Activated CD4-positive, alpha-beta T cell treated with anti-CD3 and anti-CD28 coated beads, Interleukin-2, amount 50 U/mL, for 24 hours (primary cell): Measurements from ENCODE around the gene SPTB.

ENCODE experiments used
- DNase-seq, 2 donors: peaks; one replicate each; pipeline ENCODE4 v3.0.0-alpha.2; 2020; ENCODE audit warnings: low read depth in 1 of 2, low spot score in 1 of 2

Gene SPTB

DNA sequence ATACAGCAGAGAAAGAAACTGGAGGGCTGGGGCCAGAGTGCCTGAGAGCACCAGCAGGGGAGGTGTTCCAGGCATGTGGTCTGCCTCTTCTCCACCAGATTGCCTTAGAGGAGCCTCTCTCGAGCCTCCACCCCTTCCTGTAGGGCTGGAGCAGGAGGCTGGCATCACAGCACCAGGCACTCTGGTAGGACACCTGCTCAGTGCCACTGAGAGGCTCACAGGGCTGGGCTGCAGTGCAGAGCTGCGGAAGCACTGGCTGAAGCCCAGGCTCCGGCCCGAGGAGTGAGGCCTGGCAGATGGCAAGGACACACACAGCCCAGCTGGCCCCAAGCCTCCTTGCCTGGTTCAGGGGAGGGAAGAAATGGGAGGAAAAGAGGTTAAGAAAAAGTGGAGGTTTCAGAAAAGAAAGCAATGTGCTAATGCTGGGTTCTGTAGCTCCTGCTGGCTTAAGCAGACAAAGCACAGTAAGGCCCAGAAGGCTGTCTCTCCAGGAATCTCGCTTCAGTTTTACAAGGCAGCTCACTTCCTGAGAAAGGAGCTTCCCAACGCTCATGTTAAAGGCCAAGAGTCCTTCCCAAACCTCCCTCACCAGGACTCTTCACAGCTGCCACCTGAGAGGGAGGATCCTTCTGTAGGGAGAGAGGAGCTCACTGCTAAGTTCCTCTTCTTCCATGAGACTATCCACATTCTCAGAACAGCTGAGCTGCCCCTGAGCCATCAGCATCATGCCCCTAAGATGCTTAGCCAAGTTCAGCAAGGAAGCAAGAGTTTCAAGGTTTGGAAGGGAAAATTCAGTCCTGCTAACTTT lies 23.8 kb downstream of the SPTB start:
- no peak for DNase-seq

DNA sequence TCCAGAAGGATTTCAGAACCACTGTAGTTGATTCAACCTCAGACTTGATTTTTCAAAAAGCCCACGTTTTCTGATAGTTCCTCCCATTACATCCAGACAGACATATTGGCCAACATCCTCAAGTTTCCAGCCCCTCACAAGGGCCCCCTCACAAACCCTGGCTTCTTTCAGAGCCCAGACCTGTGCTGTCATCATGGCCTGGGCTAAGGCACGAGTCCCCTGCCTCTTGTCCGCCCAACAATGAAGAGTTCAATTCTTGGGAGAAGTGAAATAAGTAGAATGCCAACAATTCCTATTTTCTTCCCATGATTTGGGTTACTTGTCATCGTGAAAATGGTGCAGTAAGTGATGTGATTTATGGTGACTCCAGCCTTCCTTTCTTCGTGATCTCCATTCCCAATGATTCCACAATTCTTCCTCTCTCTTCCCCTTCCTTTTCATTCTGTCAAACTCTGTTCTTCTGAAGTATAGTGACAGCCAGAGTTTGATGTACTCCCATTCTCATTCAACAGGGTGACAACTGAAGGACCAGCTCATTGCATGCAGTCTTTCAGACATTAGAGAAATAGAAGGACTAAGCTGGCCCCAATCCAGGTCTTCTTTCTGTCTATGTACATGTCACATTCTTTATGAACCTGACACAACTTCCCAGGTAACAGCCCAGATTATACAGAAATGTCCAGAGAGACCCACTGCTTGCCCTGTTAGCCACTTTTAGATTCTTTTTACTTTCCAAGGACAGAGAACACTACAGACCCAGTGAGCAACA lies 29.2 kb downstream of the SPTB start:
- no peak for DNase-seq

DNA sequence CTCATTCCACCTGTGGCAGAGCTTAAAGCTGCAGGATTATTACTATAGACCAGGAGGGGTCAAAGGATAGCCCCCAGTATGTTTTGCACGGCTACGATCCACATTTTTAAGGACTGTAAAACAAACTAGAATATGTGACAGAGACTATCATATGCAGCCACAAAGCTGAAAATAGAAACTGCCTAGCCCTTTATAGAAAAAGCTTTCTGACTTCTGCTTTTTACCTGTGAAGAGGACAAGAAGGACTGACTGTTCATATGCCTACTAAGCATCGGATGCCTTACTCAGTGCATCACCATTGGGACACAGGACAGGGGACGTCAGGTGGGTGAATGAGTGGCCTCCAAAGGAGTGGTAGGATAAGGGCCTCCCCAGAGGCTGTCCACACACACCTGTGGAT lies 29.8 kb downstream of the SPTB start:
- no peak for DNase-seq

DNA sequence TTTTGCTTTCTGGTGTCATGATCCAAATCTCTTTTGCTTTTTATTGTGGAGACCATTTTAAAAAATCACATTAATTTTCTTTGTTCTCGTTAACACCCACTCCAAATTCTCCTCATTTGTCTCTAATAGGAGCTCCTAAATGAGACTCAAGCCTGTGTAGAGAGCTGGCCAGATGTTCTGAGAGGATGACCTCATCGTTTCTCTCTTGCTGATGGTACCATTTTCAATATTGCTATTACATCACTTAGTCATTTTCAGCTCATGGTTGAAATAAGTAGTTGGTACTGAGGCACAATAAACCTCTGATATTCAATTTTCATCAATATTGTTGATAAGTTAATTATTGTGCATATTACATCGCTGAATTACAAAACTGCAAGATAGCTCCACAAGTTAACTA lies 31.5 kb downstream of the SPTB start:
- DNase-seq, result no peak

DNA sequence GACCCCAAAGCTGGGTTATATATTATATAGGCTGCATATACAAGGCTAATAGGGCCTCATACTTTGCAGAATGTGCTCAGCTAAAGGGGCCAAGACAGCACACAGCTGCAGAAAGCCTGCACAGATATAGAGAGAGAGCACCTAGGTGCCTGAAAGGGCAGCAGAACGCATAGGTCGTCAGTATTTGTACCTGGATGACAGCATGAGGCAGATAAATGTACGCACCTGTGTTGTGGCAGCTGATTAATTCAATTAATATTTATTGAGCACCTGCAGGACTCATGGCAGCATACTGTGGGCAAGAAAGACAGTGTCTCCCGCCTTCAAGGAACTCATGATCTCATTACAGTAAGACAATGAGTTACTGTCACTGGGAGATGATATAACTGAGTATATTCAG lies 33.4 kb downstream of the SPTB start:
- no peak for DNase-seq

DNA sequence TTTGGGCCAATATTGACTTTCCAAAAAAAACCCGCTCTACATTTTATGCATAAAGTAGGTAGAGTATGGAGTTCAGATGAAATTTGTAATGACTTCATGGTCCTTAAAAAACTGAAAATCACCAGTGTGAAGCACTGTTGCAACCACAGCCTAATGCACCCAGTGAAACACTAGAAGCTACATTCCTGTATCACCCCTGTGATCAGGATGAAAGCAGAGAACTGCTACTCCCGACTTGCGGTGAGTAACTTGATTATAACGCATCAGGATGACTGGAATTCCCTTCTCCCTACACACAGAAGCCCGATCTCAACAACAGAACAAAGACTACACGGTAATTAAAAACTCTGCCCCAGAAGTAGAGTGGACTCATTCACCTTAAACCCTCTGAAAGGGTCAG lies 33.8 kb downstream of the SPTB start:
- no peak for DNase-seq

DNA sequence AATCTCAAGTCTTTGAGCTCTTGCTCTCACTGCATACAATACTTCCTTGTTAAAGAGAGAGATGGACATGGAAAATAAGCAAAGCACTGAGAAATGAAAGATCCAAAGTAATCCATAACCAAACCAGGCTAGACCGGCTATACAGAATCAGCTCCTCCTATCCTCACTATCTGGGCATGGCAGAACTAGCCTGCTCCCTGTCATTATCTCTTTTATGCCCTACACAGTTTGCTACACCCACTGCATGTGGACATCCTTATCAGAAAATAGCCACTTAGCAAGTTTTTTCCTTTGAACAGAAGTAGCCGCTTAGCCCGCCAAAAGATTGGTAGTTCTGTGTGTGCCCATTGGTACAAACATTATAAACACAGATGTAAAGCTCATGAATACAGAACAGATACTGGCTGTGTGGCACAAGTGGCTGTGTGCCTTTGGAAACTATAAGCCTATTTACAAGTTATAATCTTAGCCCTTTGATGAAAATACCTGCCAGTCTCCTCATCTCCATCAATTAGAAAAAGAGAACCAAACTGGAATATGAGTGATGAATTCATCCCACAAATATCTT lies 34.7 kb downstream of the SPTB start:
- no peak for DNase-seq

DNA sequence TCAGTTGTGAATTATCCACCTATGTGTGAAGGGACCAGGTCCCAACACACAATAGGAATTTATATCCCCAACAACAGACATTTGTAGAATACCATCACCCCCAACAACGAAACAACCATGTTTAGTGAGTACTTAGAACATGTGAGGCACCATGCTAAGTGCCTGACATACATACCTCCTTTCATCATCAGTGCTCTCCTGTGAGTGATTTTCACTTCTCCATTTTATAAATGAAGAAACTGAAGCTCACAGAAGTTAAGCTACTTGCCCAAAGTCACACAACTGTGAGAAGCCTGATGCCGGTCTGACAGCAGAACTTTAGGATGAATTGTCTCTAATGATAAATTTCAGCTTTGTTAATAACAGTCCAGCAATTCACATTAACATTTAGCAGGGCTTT lies 35.4 kb downstream of the SPTB start:
- no peak for DNase-seq

DNA sequence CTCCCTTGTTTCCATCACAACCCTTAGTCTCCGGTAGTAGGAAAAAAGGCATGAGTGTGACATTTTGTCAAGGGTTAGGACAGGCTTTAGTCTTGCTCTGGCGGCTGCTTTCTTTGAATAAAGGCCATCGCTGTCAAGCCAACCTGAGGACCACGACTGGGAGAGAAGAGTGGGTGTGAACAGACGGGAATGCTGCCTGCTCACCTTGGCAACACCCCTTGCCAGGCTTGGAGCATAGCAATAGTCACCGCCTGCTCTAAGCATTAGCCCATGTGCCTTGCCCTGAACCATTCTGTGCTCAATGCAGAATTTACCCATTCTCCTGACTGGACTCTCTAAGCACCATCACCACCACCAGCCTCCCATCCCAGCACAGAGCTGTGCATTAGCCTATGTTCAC lies 36.2 kb downstream of the SPTB start:
- DNase-seq, result no peak

DNA sequence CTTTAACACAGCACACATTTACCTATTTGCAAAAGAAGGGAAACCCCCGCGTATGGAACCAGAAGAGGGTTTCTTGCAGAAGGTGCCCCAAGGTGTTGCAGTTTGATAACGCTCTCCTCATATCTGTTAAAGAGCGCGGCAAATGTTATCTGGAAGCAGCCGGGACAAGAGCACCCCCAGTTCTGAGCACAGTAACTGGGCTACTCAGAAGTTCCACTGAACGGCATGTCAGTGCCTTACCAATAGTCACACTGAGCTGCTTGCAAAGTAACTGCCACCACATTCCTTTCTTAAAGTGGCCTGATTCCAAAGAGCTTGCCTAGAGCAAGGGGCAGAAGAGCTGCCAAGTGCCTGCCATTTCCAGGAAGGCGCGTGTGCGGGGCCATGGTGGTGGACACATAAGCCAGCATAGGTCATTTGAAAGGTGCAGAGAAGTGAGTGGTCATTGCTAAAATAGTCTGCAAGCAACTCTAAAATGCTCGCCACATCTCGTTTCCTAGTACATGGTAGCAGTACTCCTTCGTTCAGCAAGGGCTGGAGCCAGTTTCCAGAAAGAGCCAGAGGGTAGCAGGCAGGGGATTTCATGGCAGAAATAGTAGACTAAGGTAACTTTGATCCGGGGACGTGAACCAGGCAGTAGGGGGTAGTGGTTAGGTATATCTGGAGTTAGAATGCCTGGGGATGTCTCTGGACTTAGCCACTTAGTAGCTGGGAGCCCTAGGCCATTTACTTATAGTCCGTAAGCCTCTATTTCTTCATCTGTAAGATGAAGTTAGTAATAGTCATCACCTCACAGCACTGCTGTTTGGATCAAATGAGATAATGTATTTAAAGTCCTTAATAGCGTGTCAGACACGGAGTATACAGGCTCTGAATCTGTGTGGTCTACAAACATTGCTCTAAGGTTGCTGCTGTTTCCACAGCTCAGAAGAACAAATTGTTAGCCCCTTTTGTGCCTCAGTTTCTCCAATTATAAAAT lies 37.6 kb downstream of the SPTB start:
- DNase-seq, result no peak

DNA sequence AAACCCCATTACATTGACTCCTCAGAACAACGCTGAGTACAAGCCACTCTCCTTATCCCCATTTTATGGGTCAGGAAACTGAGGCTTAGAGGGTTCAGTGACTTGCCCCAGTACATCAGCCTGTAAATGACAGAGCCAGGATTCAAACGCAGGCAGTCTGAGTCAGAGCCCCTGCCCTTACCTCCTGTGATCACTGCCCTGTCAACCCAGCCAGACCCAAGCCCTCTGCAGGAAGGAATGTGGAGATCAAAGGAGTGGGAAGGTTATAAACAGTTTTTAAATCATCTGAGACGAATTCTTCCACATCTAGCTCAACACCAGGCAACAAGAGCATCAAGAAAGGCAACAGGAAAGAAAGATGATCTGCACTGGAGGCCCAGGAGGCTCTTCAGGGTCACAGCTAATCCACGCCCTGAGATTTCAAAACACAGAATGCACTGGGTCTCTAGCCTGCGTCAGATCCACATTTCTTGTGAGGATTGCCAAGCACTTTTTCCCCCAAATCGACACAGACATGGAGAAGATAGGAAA lies 38.5 kb downstream of the SPTB start:
- no peak for DNase-seq

DNA sequence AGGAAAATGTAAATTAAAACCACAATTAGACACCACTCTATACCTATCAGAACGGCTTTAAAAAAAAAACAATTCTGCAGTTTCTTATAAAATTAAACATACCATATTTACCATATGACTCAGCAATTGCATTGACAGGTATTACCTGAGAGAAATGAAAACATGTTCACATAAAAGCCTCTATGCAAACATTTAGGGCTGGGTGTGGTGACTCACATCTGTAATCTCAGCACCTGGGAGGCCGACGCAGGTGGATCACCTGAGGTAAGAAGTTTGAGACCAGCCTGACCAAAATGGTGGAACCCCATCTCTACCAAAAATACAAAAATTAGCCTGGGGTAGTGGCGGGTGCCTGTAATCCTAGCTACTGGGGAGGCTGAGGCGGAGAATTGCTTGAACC lies 41.1 kb downstream of the SPTB start:
- no peak for DNase-seq

DNA sequence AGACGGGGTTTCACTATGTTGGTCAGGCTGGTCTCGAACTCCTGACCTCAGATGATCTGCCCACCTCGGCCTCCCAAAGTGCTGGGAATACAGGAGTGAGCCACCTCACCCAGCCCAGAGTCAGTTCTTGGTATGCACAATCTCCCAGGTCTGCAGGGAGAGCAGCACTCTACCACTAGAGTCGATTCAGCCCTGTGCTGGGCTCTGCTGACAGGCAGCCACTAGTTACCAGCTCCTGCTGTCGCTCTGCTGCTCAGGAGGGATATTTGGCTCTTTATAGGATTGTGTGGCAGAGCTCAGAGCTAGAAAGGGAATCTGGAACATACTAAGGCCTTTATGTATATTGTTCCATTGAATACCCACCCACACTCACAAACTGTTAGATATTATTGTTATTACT lies 44.3 kb downstream of the SPTB start:
- DNase-seq, result no peak

DNA sequence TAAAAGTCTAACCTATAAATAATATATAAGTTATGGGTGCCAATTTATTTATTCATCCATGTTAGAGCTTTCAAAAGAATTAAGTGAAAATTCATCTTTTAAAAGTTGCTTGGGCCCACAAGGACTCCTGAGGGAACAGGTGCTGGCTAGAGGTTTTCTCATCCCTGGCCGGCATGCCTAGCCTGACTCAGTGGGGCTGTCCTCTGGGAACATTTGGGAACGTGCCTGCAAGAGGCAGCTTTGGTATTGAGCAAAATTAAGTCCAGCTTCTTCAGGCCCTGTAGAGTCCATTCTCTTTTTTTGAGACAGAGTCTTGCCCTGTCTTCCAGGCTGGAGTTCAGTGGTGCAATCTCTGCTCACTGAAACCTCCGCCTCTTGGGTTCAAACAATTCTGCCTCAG lies 44.7 kb downstream of the SPTB start:
- DNase-seq, result no peak

DNA sequence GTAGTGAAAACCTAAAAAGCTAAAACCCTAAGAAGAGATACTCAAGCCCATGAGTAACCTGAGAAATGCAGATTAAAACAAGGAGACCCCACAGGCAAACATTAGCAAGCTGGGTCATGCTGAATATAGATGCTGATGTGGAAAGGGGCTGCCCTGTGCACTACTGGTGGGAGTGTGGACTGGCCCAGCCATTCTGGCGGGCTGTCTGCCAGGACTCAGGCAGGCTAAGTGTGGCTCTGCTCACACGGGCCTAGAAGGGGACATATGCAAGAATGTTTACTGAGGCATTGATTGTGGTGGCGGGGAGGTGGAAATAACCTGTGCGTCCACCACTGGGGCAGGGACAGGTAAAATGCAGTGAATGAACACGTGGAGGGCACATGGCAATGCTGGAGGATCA lies 48.3 kb downstream of the SPTB start:
- no peak for DNase-seq

DNA sequence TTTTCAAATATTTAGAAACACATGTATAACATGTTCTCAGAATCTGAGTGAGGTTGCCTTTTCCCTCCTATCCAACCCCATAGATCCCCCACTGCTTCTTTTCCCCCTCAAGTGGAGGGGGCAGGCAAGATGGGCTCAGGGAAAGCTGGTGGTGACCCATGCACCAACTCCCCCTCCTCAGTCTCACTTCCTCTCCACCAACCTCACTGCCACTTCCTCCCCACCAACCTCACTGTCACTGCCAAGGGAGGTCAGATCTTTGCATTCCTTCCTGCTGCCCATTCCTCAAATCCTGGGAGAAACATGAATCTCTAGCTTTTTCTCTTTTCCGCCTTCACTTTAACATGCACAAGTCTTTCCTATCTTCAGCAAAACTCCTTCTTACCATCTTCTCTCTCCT lies 48.7 kb downstream of the SPTB start:
- DNase-seq, result no peak

DNA sequence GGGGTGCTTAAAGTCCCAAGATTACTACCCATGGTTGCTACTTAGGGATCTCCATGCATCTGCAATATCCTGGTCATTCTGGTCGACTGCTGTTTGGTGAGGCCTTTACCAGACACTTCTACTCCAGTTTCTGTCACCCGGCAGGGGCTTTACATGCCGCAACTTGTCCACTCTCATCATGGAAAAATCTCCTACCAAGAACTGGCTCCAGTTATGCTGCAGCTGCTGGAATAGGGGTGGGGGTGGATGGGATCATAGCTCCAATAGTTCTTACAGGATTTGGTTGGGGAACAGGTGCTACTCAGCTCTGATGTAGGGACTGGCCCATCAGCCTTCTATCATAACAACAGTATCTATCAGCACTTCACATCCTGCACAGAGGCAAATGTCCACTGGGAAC lies 51.6 kb downstream of the SPTB start:
- no peak for DNase-seq

DNA sequence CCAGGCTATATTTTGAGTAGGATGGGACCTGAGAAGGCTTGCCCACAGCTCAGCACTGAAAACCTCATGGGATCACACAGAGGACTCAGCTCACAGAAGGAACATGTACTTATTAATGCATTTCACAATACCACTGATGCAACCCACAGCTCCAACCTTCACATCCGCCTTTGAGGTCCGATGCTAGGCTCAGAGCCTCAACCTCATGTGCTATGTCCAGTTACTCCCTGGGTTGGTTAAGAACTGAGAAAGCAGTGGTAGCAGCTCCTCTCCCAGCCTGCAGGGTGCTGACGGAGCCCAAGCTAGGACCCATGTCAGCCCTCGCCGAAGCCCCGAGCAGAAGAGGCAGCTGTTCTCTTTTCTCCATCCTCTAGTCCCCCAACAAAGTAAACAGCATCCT lies 52.9 kb downstream of the SPTB start:
- no peak for DNase-seq

DNA sequence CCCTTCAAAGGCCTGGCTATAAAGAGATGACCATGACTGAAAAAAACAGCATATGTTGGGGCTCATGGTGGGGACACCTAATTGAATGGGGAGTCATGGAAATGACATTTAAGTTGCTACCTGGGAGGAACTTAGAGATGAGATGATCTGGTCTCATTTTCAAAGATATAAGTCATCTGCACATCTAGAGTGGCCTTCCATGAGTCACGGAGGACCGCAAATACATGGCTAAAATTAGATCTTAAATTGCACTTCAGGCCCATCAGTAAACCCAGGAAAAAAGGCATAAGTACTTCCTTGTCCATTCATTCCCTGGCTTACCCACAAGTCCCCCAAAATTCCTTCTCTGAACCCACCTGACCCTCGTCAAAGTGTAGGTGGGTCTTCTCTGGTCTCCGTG lies 53.4 kb downstream of the SPTB start:
- no peak for DNase-seq

DNA sequence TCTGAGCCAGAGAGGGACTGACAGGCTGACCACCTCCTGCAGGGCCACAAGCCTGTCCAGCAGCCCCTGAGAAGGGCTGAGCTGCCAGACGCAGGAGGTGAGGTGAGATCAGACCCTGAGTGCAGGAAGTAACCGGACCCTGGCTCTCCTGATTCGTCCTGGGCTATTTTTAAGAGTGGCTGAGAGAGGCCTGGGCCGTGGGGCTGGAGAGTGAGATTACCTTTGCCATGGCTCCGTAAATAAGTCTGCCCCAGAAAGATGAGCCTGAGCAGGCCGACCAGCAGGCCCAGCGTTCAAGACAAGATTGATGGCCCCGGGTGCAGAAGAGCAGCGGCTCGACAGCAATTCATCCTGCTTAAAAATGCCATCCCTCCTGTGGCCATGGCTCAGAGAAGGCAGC lies 54.2 kb downstream of the SPTB start:
- DNase-seq, result no peak

DNA sequence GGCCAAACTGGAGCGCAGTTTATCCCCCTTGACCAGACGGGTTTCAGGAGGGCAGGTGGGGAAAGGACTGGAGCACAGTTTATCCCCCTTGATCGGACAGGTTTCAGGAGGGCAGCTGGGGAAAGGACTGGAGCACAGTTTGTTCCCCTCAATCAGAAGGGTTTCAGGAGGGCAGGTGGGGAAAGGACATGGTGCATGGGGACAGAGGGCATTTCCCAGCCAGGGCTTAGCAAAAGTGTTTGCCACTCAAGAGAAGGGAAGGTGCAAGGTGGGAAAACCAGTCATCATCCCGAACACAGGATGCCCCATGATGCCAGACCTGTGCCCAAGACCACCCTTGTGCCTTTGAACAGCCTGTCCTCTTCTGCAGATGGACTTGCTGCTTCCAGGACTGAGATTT lies 54.7 kb downstream of the SPTB start:
- no peak for DNase-seq
